GF-D8 (cell line): ENCODE data around the gene VSIG10L.
A peak's percentile ranks its signal among the peaks of the same experiment; 100 is the strongest.

ENCODE experiments used
- DNase-seq: peaks from one replicate; lab custom pipeline; 2025; lab: John Stamatoyannopoulos, UW

The VSIG10L gene

DNA sequence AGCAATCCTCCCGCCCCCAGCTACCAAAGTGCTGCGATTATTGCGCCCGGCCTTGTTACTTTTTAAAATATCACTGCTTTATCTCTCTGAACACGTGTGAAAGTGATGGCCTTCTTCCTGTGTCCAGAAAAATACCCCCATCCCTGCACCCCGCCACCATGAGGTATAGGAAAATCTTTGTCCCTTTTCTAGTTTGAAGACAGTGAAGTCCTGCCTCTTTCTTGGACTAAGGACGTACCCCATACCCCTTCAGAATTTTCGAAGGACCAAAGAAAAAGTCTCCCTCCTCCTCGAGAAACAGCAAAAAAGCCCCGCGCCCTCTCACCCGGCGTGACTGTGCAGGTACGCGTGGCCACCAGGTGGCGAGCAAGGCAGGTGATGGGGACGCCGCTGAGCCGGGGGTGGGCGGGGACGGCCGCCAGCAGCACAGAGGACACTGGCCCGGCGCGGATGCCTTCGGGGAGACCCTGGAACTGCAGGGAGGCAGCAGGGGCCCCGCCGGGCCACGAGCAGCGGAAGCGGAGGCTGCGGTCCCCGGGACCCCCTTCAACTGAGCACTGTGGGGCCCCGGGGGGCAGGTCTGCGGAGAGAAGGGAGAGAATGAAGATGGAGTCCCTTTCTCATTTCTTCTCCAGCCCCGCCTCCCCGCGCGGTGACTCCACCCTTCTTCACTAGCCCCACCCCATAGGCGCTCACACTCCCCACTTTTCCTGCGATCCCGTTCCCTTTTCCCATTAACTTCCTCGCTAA, 3.2 kb downstream of the VSIG10L start:
- DNase-seq: peak; percentile 16

- no peak for DNase-seq
These were observed 3.9 kb downstream of the VSIG10L start for GRCh38 chr19:51337861-51338562.

- no peak for DNase-seq
These were observed 4.6 kb downstream of the VSIG10L start for GRCh38 chr19:51337141-51337860.

GRCh38 chr19:51333836-51334460, 8.0 kb downstream of the VSIG10L start:
- DNase-seq: no peak

- DNase-seq: no peak
These were observed 10.2 kb downstream of the VSIG10L start for GRCh38 chr19:51331716-51332115.

DNA sequence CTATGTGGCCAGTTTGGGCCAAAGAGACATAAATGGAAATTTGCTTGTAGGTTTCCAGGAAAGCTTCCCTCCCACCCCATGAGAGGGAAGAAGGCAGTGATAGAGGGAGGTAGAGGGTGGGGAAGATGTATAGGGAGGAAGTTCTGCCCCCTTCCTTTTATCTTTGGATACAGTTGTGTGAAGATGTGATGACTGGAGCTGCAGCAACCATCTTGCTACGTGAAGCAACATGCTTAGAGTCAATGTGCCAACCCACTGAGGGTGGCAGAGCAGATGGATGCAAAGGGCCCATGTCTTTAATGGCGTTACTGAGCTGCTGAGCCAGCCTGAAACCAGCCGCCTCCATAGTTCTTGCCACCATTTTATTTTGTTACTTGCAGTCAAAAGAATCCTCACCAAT, 10.7 kb downstream of the VSIG10L start:
- no peak for DNase-seq

DNA sequence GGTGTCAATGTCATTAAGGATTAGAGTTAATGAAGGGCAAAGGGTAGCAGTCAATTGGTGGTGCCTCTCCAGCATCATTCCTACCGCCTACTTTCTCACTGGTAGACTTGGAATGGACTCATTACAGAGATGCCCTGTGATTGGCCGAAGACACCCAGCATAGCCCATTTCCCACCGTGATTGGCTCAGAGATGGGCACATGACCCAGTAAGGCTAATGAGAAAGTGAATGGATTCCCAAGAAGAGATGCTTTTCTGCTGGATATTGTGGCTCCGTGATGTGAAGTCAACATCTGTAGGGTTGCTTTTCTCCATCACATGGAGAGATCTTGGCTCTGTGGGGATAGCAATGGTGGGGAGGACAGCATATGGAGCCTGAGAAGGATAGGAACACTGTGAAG, 11.6 kb downstream of the VSIG10L start:
- DNase-seq: no peak

DNA sequence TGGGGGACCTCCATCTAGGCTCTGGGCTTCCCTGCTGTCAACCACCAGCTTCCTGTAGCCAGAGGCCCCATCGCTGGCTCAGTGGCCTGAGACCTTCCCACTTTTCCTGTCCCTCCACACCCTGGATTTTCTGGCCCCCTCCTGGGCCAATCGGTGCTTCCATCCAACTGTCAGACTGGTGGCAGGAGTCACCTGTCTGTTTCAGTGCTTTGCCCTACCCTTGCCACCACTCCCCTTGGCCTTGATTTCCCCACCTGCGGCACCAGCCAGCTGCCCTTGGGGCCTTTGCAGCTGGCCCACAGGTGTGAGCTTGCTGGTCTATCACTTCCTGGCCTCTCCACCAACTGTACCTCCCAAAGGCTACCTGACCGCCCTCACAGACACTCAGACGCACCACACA, 12.5 kb downstream of the VSIG10L start:
- DNase-seq: no peak

GRCh38 chr19:51327066-51328001, 14.6 kb downstream of the VSIG10L start:
- no peak for DNase-seq

DNA sequence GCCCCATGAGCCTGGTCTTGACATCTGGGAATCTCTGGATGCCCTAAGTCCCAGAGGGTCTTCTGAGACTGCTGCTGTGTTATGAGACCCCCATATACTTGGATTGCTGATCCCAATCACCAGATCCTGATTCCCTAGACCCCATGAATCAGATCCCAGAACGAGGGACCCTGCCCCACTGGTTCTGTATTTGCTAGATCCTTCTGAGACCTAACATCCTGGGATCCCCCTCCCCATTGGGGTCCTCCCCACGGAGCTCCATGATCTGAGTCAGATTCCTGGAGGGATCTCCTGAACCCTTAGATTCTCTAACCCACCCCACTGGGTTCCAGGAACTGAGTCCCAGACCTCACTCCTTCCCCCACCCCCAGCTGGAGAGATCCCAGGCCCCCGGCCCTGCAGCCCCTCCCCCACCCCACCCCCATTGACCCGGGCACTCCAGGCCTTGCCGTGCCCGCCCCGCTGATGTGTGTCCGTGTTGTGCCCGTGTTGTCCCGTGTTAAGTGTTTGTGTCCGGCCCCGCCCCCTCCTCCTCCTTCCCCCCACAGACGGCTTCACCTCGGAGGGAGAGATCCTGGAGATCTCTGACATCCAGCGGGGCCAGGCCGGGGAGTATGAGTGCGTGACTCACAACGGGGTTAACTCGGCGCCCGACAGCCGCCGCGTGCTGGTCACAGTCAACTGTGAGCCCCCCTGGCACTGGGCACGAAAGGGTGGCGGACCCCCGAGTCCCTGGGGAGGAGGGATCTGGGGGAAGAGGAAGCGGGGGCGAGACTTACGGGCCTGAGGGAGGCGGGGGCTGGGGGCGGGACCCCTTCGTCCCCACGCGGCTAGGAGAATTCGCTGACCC, 15.5 kb downstream of the VSIG10L start:
- no peak for DNase-seq

DNA sequence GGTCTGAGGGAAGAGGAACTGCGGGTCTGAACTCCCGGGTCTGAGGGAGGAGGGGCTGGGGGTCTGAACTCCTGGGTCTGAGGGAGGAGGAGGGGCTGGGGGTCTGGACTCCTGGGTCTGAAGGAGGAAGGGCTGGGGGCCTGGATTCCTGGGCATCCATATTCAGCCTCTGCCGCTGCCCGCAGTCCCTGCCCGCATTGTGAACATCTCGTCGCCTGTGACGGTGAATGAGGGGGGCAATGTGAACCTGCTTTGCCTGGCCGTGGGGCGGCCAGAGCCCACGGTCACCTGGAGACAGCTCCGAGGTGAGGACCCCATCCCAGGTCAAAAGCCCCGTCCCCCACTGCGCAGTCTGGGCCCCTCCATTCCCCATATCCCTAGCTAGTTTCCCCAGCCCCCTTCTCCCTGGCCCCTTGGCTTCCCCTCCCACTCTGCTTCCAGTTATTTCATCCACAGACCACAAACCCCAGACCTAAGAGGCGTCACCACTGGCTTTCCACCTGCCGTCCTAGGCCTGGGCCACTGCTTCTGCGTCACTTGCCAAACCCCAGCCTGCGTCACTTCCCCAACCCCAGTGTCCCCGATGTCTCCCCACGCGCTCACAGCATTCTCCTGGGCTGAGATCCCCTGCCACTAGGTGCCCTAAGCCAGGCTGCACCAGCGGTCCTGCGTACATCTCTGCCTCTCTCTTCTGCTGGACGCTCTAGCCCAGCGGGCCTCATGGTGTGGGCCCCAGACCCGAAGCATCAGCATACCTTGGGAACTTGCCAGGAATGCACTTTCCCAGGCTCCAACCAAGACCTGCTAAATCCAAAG, 16.6 kb downstream of the VSIG10L start:
- DNase-seq: no peak

- DNase-seq: no peak
These were observed 17.8 kb downstream of the VSIG10L start for GRCh38 chr19:51324167-51324481.

GRCh38 chr19:51323481-51324166, 18.3 kb downstream of the VSIG10L start:
- no peak for DNase-seq

- no peak for DNase-seq
These were observed 20.1 kb downstream of the VSIG10L start for GRCh38 chr19:51321799-51322198.

DNA sequence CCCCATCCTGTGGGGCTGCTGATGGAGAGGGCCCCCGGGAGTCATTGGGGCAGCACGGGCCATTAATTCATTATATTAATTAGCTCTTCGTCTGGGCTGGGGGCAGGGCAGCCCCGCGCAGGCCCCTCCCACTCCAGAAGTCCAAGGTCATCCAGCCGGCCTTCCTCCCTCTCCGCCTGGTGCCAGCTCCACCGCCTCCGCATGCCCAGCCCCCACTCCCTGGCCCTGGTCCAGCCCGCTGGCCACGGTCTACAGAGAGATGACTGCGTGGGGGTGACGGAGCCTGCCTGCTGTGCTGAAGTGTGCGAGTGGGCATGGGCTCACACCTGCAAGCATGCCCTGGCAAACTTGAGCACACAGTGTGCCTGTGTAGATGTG, 21.7 kb downstream of the VSIG10L start:
- no peak for DNase-seq

DNA sequence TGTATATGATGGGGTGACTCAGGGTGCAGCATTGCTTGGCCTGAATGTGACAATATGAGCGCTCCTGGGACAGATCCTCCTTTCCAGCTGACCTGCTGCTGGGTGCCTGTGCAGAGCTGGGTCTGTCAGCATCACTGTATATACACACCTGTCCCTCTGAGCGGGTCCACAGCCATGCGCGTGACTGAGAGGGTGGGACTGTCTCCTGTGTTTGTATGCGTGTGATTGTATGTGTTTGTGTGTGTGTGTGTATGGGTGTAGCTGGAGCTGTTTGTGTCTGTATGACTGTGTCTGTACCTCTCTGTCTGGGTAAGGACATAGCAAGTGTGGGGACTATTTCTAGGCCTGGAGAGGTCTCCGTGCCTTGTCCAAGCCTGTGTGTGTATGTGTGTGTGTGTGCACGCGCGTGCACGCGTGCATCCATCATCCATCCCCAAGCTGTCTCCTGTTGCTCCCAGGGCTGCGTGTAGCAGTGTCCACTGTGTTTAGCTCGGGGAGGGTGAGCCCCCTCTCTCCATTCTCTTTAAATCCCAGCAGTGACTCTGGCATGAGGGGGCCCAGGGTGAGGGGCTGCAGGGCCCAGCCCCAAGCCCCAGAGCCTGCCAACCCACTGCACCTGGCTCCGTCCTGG, 22.2 kb downstream of the VSIG10L start:
- DNase-seq: no peak

DNA sequence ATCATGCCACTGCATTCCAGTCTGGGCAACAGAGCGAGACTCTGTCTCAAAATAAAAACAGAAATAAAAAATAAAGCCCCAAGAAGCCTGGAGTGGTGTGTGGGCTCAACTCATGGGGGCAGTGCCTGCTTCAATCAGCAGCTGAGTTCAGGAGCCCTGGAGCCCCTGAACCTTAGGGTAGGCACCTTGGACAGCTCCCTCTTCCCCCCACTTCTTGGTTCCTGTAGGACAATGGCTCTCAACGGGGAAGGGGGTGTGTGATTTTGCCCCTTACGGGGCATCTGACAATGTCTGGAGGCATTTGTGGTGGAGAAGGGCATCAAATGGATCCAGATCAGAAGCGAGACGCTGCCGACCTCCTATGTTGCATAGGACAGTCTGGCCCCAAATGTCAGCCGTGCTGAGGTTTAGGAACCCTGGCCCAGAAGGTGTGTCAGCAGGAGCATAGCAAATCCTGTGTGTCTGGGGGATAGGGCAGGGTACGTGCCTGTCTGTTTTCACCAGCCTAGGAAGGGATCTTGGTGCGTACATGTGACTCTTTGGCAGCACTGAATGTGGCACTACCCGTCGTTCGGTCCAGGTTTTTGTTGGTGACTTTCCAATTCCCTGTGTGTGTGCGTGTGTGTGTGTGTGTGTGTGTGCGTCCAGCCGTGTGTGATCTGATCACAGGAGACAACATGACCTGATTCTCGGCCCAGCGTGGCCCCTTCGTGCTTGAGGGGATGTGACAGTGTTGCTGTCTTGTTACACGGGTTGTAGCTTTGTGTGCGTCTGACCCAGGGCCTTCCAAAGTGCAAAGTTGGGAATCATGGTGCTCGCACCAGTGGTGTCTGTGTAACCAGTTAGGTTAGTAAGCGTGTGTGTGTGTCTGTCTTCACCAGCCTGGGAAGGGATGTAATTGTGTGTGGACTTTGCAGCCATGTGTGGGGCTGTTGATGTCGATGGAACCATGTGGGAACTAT, 23.0 kb downstream of the VSIG10L start:
- no peak for DNase-seq

DNA sequence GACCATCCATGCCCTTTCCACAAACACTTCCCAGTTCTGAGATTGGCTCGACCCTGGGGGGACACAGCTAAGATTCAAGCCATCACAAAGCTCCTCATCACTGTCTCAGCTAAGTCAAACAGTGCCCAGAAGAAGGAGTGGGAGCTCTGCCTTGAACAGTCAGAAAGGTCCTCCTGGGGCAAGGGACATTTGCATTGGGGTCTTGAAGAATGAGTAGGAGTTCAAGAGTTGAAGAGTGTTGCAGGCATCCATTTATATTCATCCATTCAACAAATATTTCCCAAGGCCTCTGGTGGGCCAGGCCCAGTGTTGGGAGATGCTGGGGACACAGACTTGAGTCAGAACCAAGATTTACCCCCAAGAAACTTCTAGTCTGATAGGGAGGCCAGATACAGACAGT, 24.0 kb downstream of the VSIG10L start:
- DNase-seq: no peak
